Measurements from ENCODE around the gene CEP68.
"Not testable (repeated sequence)": the region's sequence is repeated elsewhere in the genome, so short reads cannot be mapped to it uniquely, and the experiment has no call there.

CEP68 gene

GRCh38 chr2:65093211-65093610 is 37.0 kb downstream of the CEP68 start:
- no peak for DNase-seq

- DNase-seq, result no peak
Observed at GRCh38 chr2:65096948-65097347, 40.7 kb downstream of the CEP68 start.

- DNase-seq, result no peak
Observed at GRCh38 chr2:65097844-65098243, 41.6 kb downstream of the CEP68 start.

- DNase-seq, result no peak
Observed at GRCh38 chr2:65098741-65099140, 42.5 kb downstream of the CEP68 start.

GRCh38 chr2:65101071-65101470 is 44.9 kb downstream of the CEP68 start:
- DNase-seq, result no peak

GRCh38 chr2:65103013-65103715 is 46.9 kb downstream of the CEP68 start:
- DNase-seq, result peak; percentile 13

- no peak for DNase-seq
Observed at GRCh38 chr2:65107530-65107929, 51.3 kb downstream of the CEP68 start.

GRCh38 chr2:65108780-65109179 is 52.6 kb downstream of the CEP68 start:
- DNase-seq, result no peak

GRCh38 chr2:65112633-65113032 is 56.4 kb downstream of the CEP68 start:
- no peak for DNase-seq

- no peak for DNase-seq
Observed at GRCh38 chr2:65113229-65113628, 57.0 kb downstream of the CEP68 start.

- DNase-seq, result no peak
Observed at GRCh38 chr2:65113816-65114215, 57.6 kb downstream of the CEP68 start.

- no peak for DNase-seq
Observed at GRCh38 chr2:65114921-65115320, 58.7 kb downstream of the CEP68 start.

GRCh38 chr2:65116645-65117044 is 60.4 kb downstream of the CEP68 start:
- DNase-seq, result no peak

- DNase-seq, result no peak
Observed at GRCh38 chr2:65120990-65121693, 64.9 kb downstream of the CEP68 start.

- no peak for DNase-seq
Observed at GRCh38 chr2:65122313-65122712, 66.1 kb downstream of the CEP68 start.

- DNase-seq, result not testable (repeated sequence)
Observed at GRCh38 chr2:65125457-65125856, 69.2 kb downstream of the CEP68 start.

- no peak for DNase-seq
Observed at GRCh38 chr2:65128297-65129190, 72.3 kb downstream of the CEP68 start.

GRCh38 chr2:65129286-65129825 is 73.1 kb downstream of the CEP68 start:
- DNase-seq, result no peak

- DNase-seq, result peak; percentile 98
Observed at GRCh38 chr2:65129826-65130663, 73.8 kb downstream of the CEP68 start, which contains the start of gene RAB1A. Gene RAB1A, minus strand, starts transcription at chr2:65130106. Its CDS starts 191 bp downstream, at chr2:65129915.

- peak; percentile 42 for DNase-seq
Observed at GRCh38 chr2:65130664-65131175, 74.5 kb downstream of the CEP68 start.

- not testable (repeated sequence) for DNase-seq
Observed at GRCh38 chr2:65132930-65133329, 76.7 kb downstream of the CEP68 start.

GRCh38 chr2:65133626-65134025 is 77.4 kb downstream of the CEP68 start:
- DNase-seq, result no peak

Data from NCI-H1092 (cell line).